GM12891 (cell line): ENCODE data around the gene ATXN10.
A peak's percentile ranks its signal among the peaks of the same experiment; 100 is the strongest.
"Not testable (repeated sequence)": the region's sequence is repeated elsewhere in the genome, so short reads cannot be mapped to it uniquely, and the experiment has no call there.

Experiments used
- DNase-seq: peaks from one replicate; pipeline ENCODE4 v3.0.0; 2011; ENCODE audit warnings: low spot score; ENCODE audit not compliant: insufficient read length
- FAIRE-seq: peaks from 2 replicates; lab custom pipeline; 2011; peaks lifted over from hg19 to GRCh38; lab: Jason Lieb, UNC
- PAX5 ChIP-seq: IDR thresholded peaks from 2 replicates; pipeline ENCODE4 v1.6.1; 2011; ENCODE audit warnings: low read length, moderate library complexity, mild to moderate bottlenecking; ENCODE audit not compliant: insufficient read depth, severe bottlenecking
- POLR2A ChIP-seq: IDR thresholded peaks from 2 replicates; pipeline ENCODE4 v1.6.1; 2011; ENCODE audit warnings: low read depth, low read length, control low read depth
- POLR2AphosphoS5 ChIP-seq: IDR thresholded peaks from 2 replicates; pipeline ENCODE4 v1.6.1; 2011; ENCODE audit warnings: low read depth, low read length, control low read depth
- POU2F2 ChIP-seq: IDR thresholded peaks from 2 replicates; pipeline ENCODE4 v1.6.1; 2011; ENCODE audit warnings: low read depth, mild to moderate bottlenecking, control low read depth, low read length, moderate library complexity
- SPI1 ChIP-seq: IDR thresholded peaks from 2 replicates; pipeline ENCODE4 v1.6.1; 2011; ENCODE audit warnings: low read depth, low read length, control low read depth
- TAF1 ChIP-seq: IDR thresholded peaks from 2 replicates; pipeline ENCODE4 v1.6.1; 2011; ENCODE audit warnings: low read depth, low read length, control low read depth

Gene ATXN10

GRCh38 chr22:45677063-45677462 lies 5.4 kb downstream of the ATXN10 start:
- DNase-seq: no peak
- TF ChIP-seq POU2F2: no peak
- no peak for FAIRE-seq

DNA sequence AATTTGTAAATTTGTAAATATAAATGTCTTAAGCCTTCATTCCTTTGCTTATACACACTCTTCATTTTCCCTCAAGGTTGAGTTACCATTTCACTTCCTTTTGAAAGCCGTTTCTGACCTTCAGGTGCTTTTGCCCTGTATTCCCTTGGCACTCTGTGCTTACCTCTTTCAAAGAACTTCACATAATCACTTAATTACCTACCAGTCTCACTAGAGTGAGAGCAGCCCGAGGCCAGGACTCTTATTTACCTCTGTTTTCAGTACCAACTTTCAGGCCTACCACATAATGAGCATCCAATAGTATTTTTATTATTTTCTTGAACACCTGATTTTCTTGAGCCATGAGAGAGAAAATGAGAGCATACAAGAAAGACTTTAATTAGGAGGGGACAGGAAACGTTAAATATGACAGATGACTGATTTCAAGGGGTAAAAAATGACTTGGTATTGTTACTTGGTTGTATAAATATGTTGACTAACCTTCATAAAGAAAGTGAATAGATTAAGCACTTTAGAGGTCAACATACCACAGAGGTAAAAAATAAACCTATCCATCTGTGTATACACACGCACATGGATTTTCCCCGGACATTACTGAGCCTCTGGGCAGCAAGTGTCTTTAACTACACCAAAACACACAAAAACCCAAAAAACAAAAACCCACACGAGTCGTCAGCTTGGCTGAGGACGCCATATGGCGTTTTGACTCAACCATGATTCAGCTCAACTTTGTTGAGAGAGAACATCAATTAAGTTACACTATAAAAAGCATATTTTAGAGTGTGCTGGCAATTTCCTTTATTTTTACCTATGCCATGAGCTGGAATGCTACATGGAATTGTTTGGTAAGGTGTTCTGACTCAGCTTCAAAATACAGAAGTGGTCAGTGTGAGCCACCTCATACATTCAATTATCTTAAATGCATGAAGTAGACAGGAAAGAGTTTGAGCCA lies 7.6 kb downstream of the ATXN10 start:
- no peak for TF ChIP-seq TAF1
- peak; percentile 68 for TF ChIP-seq SPI1
- TF ChIP-seq POLR2A: no peak
- TF ChIP-seq PAX5: no peak
- DNase-seq: no peak
- no peak for FAIRE-seq

DNA sequence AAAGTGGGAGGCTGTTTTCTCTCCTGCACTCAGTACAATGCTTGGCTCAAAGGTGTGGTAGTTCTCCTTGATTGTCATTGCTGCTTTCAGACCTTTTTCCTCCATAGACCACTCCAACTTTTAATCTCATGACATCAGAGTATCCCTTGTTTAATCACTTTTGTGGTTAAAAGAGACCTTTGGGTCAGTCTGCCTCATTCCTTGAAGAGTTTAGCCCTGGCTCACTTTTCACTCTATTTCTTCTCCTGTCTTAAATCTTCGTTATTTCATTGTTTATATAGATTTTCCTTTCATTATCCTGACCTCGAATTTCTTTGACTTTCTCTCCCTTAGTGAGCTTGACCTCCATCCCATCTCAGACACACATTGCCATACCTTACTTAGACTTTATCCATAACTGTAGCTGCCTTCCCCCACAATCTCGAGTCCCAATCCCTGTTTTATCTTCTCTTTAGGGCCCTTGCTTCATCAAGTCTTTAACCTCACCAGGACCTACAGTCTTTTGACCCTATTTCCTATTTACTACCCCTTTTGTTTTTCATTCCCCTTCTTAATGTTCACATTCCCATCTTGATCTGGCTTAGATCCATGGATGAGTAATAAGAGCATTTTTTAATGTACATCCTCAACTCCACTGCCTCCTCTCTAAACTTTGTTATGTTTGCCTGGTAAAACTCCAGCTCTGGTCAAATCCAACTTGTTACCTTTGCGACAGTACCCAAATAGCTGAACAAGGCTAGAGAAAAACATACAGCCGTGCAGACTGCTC lies 9.5 kb downstream of the ATXN10 start:
- no peak for DNase-seq
- TF ChIP-seq TAF1 (no peak), SPI1 (no peak), POU2F2 (no peak), PAX5 (no peak)
- peak; percentile 78 for FAIRE-seq

DNA sequence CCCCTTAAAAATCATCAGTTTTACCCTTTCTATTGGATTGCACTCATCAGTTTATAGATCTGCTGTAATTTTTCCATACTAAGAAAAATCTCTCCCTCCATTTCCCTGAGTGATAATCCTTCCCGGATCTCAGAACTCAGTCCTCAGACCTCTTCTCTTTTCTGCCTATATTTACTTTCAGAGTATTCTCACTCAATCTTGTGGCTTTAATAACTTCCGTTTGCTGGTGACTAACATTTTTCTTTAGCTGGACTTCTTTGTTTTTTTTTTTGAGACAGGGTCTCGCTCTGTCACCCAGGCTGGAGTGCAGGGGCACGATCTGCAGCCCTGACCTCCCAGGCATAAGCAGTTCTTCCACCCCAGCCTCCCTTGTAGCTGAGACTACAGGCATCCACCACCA lies 10.4 kb downstream of the ATXN10 start:
- DNase-seq: no peak
- no peak for FAIRE-seq

GRCh38 chr22:45682773-45683172 lies 11.1 kb downstream of the ATXN10 start:
- DNase-seq, FAIRE-seq: not testable (repeated sequence)

More for the DNA sequence above, 10.4 kb downstream of the ATXN10 start:
- no peak for TF ChIP-seq SPI1
- TF ChIP-seq POLR2AphosphoS5: no peak
- no peak for TF ChIP-seq TAF1
- no peak for TF ChIP-seq POLR2A
- TF ChIP-seq POU2F2: no peak
- no peak for TF ChIP-seq PAX5

DNA sequence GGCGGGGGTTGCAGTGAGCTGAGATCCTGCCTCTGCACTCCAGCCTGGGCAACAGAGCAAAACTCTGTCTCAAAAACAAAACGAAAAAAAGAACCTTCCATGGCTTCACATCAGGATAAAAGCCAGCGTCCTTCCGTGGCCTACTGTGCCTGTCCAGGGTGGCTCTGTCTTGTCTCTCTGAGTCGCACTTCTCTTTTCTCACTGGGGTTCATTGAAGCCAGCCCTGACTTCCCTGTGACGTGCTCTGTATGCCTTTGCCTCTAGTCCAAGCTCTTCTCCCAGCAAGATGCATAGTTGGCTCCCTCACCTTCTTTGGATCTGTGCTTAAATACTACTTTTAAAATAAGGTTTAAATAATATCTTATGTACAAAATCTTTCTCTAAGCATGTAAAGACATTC lies 11.6 kb downstream of the ATXN10 start:
- FAIRE-seq (peak; percentile 51), DNase-seq (no peak)
- peak; percentile 88 for TF ChIP-seq SPI1
- no peak for TF ChIP-seq POLR2A

- FAIRE-seq: peak; percentile 86
- no peak for DNase-seq
- TF ChIP-seq POLR2A (no peak), TAF1 (no peak), PAX5 (no peak), POLR2AphosphoS5 (no peak), SPI1 (no peak), POU2F2 (no peak)
Measured at GRCh38 chr22:45683680-45684079, 12.0 kb downstream of the ATXN10 start.

GRCh38 chr22:45684169-45684568 lies 12.5 kb downstream of the ATXN10 start:
- no peak for DNase-seq

DNA sequence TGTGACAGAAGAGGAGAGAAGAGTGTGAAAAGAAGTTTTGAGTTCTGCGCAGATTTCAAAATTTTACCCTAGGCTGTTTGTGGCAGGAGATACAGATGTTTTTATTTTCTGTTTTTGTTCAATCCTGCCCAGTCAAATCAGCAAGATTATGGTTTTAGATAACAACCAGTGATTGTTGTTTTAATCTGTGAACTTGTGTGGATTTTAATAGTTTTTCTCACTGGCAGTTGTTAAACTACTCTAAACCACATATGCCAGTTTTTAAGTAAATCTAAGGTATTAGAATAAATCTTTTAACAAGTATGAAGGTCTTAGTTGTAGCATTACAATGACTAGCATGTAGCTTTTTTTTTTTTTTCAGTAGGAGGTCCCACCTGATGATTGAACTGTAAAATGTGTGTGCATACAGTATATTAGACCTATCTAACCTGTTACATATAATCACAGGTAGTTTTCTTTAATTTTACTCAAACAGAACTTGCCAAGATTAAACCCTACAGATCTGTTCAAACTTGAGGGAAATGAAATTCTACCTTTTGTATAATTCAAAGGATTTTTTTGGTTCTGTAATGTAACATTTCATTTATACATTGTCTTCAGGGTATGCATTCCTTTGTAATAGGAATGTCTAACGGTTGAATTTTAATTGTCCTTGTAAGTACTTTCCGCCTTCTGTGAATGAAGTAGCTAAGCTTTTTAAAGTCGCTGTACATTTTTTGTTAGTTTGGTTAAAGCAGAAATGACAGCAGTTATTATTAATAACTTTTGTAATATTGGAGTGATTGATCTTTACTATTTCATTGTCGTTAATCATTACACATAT lies 13.3 kb downstream of the ATXN10 start:
- no peak for DNase-seq
- TF ChIP-seq POU2F2 (no peak), TAF1 (no peak), PAX5 (no peak), SPI1 (no peak), POLR2A (no peak), POLR2AphosphoS5 (no peak)
- no peak for FAIRE-seq

More at GRCh38 chr22:45684169-45684568, 12.5 kb downstream of the ATXN10 start:
- no peak for TF ChIP-seq TAF1
- TF ChIP-seq SPI1: peak; percentile 91
- no peak for TF ChIP-seq POU2F2
- TF ChIP-seq PAX5: no peak
- FAIRE-seq: no peak

GRCh38 chr22:45686004-45686403 lies 14.4 kb downstream of the ATXN10 start:
- TF ChIP-seq POLR2AphosphoS5 (no peak), PAX5 (no peak), POU2F2 (no peak), TAF1 (no peak), POLR2A (no peak), SPI1 (no peak)
- FAIRE-seq (no peak), DNase-seq (no peak)
